AG10803 (cell line): ENCODE data around the gene PELI2.

Experiments
- DNase-seq: peaks from one replicate; pipeline ENCODE4 v3.0.0; 2010; ENCODE audit warnings: low read depth
- H3K4me3 ChIP-seq: 2 replicates; pipeline ENCODE4 v1.5.1; 2011; ENCODE audit warnings: mild to moderate bottlenecking, low read length, control low read depth
- CTCF ChIP-seq: conservative IDR thresholded peaks from 2 replicates; pipeline ENCODE4 v1.5.1; 2011; ENCODE audit warnings: mild to moderate bottlenecking, low read length, control low read depth, inconsistent platforms

PELI2 gene

GRCh38 chr14:56289155-56289554 lies 170.9 kb downstream of the PELI2 start:
- no peak for TF ChIP-seq CTCF
- no peak overlapping the region for H3K4me3 ChIP-seq
- no peak for DNase-seq

- H3K4me3 ChIP-seq = no peak overlapping the region
- DNase-seq = no peak
- TF ChIP-seq CTCF = no peak
Observed at GRCh38 chr14:56290195-56290594, 172.0 kb downstream of the PELI2 start.

- no peak for DNase-seq
- no peak overlapping the region for H3K4me3 ChIP-seq
Observed at GRCh38 chr14:56292970-56293369, 174.8 kb downstream of the PELI2 start.

GRCh38 chr14:56293506-56293905 lies 175.3 kb downstream of the PELI2 start:
- no peak overlapping the region for H3K4me3 ChIP-seq
- DNase-seq = no peak
- TF ChIP-seq CTCF = no peak

More at GRCh38 chr14:56292970-56293369, 174.8 kb downstream of the PELI2 start:
- TF ChIP-seq CTCF = no peak

GRCh38 chr14:56294128-56294527 lies 175.9 kb downstream of the PELI2 start:
- no peak overlapping the region for H3K4me3 ChIP-seq
- no peak for DNase-seq
- no peak for TF ChIP-seq CTCF

GRCh38 chr14:56295743-56296142 lies 177.5 kb downstream of the PELI2 start:
- peak; percentile 9 for DNase-seq
- no peak overlapping the region for H3K4me3 ChIP-seq
- no peak for TF ChIP-seq CTCF

- no peak for DNase-seq
Observed at GRCh38 chr14:56297449-56297848, 179.2 kb downstream of the PELI2 start.

More at GRCh38 chr14:56297449-56297848, 179.2 kb downstream of the PELI2 start:
- H3K4me3 ChIP-seq = no peak overlapping the region
- no peak for TF ChIP-seq CTCF
